ENCODE measurements around the gene SNN.

DNA sequence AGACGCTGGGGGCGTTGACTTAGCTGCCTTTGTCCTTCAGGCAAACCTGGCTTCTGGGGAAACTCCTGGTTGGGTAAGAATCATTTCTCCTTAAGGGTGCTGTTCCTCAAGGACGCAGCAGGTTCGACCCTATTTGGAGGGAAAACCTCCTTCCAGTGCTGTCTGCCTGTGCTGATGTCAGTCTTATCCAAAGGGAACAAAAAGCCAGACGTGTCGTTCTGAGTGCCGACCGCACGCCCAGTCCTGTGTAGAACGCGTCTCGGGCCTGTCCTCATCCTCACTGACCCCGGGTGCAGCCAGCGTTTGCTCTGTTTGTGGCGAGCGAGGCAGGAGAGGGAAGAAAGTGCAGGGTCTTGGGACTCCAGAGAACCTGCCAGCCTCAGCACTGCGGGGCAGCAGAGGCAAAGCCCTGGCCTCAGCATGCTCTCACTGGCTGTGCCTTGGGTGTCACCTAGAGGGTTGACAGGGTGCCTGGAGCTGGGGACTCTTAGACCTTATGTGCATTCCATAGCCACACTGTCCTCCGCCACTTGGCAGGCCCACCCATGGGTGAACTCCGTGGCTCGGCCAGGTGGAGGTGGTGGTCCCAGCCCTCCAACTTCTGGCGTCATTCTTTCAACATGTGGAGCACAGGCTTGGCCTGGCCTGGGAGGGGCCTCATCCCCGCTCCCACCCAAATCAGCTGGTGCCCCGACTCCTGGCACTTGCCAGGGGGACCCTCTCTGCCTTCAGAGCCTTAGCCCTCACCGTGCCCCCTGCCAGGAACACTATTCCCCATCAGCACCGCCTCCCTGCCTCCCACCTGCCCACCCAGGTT lies 6.0 kb downstream of the SNN start:
- TF ChIP-seq, protein P1, sequence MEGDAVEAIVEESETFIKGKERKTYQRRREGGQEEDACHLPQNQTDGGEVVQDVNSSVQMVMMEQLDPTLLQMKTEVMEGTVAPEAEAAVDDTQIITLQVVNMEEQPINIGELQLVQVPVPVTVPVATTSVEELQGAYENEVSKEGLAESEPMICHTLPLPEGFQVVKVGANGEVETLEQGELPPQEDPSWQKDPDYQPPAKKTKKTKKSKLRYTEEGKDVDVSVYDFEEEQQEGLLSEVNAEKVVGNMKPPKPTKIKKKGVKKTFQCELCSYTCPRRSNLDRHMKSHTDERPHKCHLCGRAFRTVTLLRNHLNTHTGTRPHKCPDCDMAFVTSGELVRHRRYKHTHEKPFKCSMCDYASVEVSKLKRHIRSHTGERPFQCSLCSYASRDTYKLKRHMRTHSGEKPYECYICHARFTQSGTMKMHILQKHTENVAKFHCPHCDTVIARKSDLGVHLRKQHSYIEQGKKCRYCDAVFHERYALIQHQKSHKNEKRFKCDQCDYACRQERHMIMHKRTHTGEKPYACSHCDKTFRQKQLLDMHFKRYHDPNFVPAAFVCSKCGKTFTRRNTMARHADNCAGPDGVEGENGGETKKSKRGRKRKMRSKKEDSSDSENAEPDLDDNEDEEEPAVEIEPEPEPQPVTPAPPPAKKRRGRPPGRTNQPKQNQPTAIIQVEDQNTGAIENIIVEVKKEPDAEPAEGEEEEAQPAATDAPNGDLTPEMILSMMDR (IDR thresholded peaks at IDR 0.05; ENCODE audit: control extremely low read depth in 1 of 3, insufficient read depth in 1 of 3, low read depth in 1 of 3, low read length in 3 of 3), result no peak
- TF ChIP-seq POLR2A (IDR thresholded peaks at IDR 0.05; ENCODE audit: control extremely low read depth in 1 of 2, low read depth in 2 of 2, low read length in 2 of 2), result no peak
- TF ChIP-seq SP1 (IDR thresholded peaks at IDR 0.05; ENCODE audit: low read depth, low read length), result no peak
- TF ChIP-seq, protein P2, sequence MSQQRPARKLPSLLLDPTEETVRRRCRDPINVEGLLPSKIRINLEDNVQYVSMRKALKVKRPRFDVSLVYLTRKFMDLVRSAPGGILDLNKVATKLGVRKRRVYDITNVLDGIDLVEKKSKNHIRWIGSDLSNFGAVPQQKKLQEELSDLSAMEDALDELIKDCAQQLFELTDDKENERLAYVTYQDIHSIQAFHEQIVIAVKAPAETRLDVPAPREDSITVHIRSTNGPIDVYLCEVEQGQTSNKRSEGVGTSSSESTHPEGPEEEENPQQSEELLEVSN (IDR thresholded peaks at IDR 0.05), result no peak
- TF ChIP-seq EGR1 (IDR thresholded peaks at IDR 0.05; ENCODE audit: borderline replicate concordance, low read depth, low read length), result no peak
- no peak for TF ChIP-seq EZH2 (IDR thresholded peaks at IDR 0.05; ENCODE audit: low read depth, low read length, severe bottlenecking)
- TF ChIP-seq NRF1 (IDR thresholded peaks at IDR 0.05; ENCODE audit: low read depth, low read length), result no peak
